GM12878 (cell line): ENCODE data around the gene DIAPH3. TPM values are rescaled to one million over a fixed set of nuclear protein-coding genes. Genes with fewer than 3 reads are reported as not detected.
A peak's percentile ranks its signal among the peaks of the same experiment; 100 is the strongest.

Experiments used
- ATAC-seq: fragments of 200-7000 bp; cut with Tn5 transposase; 3 replicates; pipeline ENCODE4 v1.9.1; 2020; ENCODE audit warnings: mild to moderate bottlenecking, moderate library complexity
- BruUV-seq: library from RNA; stranded (reverse); fragments of 400-500 nt; replicated peaks from 2 replicates; lab custom pipeline; 2021; lab: Mats Ljungman, UMichigan
- CTCF ChIA-PET: fragments of 300-600 bp; sonication (Branson Sonifier 250); formaldehyde crosslinking; extraction: SDS; loops from one replicate; lab custom pipeline; 2021; ENCODE audit warnings: inconsistent platforms; lab: Yijun Ruan, JAX
- POLR2A ChIA-PET: fragments of 350-600 bp; formaldehyde crosslinking; extraction: SDS; loops from one replicate; lab custom pipeline; 2021; ENCODE audit warnings: inconsistent platforms; lab: Charles Lee
- RAD21 ChIA-PET: fragments of 300-600 bp; sonication (Branson Sonifier 250); formaldehyde crosslinking; loops from one replicate; lab custom pipeline; 2023; ENCODE audit warnings: antibody characterized with exemption; ENCODE audit not compliant: unreplicated experiment; lab: Charles Lee
- SMC1A ChIA-PET: fragments of 300-600 bp; sonication (Branson Sonifier 250); formaldehyde crosslinking; loops from one replicate; lab custom pipeline; 2023; ENCODE audit not compliant: unreplicated experiment, uncharacterized antibody; lab: Charles Lee
- DNase-seq: peaks from one replicate; pipeline ENCODE4 v3.0.0-alpha.2; 2011; ENCODE audit warnings: low read depth, low spot score
- FAIRE-seq: peaks from 3 replicates; lab custom pipeline; 2011; peaks lifted over from hg19 to GRCh38; lab: Jason Lieb, UNC
- H2AFZ ChIP-seq: 2 replicates; pipeline ENCODE4 v1.6.0; 2011; ENCODE audit warnings: low read depth, low read length, control low read depth; ENCODE audit not compliant: control insufficient read depth
- H3K27ac ChIP-seq: 2 replicates; pipeline ENCODE4 v1.5.1; 2011; ENCODE audit warnings: control low read depth; ENCODE audit not compliant: control insufficient read depth, insufficient read depth
- H3K27me3 ChIP-seq, 2 experiments: replicated peaks in 1 of 2; 2 replicates each; pipeline versions ENCODE4 v1.6.0 to v1.6.1; 2011; ENCODE audit warnings: low read length in 1 of 2; ENCODE audit not compliant: control insufficient read depth in 2 of 2, insufficient read depth in 2 of 2
- H3K36me3 ChIP-seq, 2 experiments: 2 replicates each; pipeline ENCODE4 v1.5.1; 2011; ENCODE audit warnings: low read length in 1 of 2; ENCODE audit not compliant: control insufficient read depth in 2 of 2, insufficient read depth in 2 of 2
- H3K4me1 ChIP-seq: 2 replicates; pipeline ENCODE4 v1.6.1; 2011; ENCODE audit warnings: mild to moderate bottlenecking, low read length, moderate library complexity, mixed read lengths; ENCODE audit not compliant: control insufficient read depth, insufficient read depth
- H3K4me2 ChIP-seq: 2 replicates; pipeline ENCODE4 v1.6.0; 2011; ENCODE audit warnings: control low read depth; ENCODE audit not compliant: control insufficient read depth, insufficient read depth
- H3K4me3 ChIP-seq: fragments of 200-600 bp; sonication (generic); 2 replicates; pipeline ENCODE4 v1.5.1; 2016
- H3K79me2 ChIP-seq: 2 replicates; pipeline ENCODE4 v1.6.0; 2011; ENCODE audit warnings: low read length; ENCODE audit not compliant: control insufficient read depth, insufficient read depth
- H3K9ac ChIP-seq: 2 replicates; pipeline ENCODE4 v1.8.0; 2011; ENCODE audit warnings: low read length, control low read depth, mixed read lengths; ENCODE audit not compliant: control insufficient read depth, insufficient read depth
- H3K9me3 ChIP-seq: replicated peaks from 3 replicates; pipeline ENCODE4 v1.5.1; 2011; ENCODE audit warnings: mild to moderate bottlenecking, low read length; ENCODE audit not compliant: control insufficient read depth, insufficient read depth
- H4K20me1 ChIP-seq: 2 replicates; pipeline ENCODE4 v1.6.0; 2011; ENCODE audit not compliant: control insufficient read depth, insufficient read depth
- CTCF ChIP-seq, 3 experiments: IDR thresholded peaks in 2 of 3; conservative IDR thresholded peaks in 1 of 3; 2 replicates each; pipeline ENCODE4 v1.5.1; 2011; ENCODE audit warnings: low read depth in 3 of 3, low read length in 3 of 3, mild to moderate bottlenecking in 3 of 3, control low read depth in 2 of 3, moderate library complexity in 2 of 3, inconsistent platforms in 1 of 3, mixed read lengths in 1 of 3; ENCODE audit not compliant: control insufficient read depth in 2 of 3, insufficient read depth in 1 of 3; ENCODE audit errors: extremely low read depth in 1 of 3
- FOXM1 ChIP-seq: IDR thresholded peaks from 2 replicates; pipeline ENCODE4 v1.6.1; 2012; ENCODE audit warnings: low read depth, mild to moderate bottlenecking, inconsistent platforms, low read length, moderate library complexity
- MEF2B ChIP-seq: fragments of 450-650 bp; IDR thresholded peaks from 2 replicates; pipeline ENCODE4 v1.6.1; 2018; ENCODE audit warnings: mild to moderate bottlenecking, moderate library complexity; ENCODE audit not compliant: partially characterized antibody, poor library complexity, severe bottlenecking
- WGBS: methylation state at CpG from one replicate; pipeline ENCODE4 v1.1.6; 2016; ENCODE audit warnings: low lambda C conversion rate; ENCODE audit not compliant: insufficient replicate concordance, insufficient coverage; ENCODE audit errors: missing lambda C conversion rate; 5-methylcytosine and 5-hydroxymethylcytosine counted together
- in situ Hi-C: fragments of 300-500 bp; cut with MboI; formaldehyde crosslinking; loops from 9 replicates; pipeline ENCODE4 v1.14.3; 2018; ENCODE audit warnings: mixed read lengths
- intact Hi-C: fragments of 100-400 bp; cut with micrococcal nuclease; formaldehyde crosslinking; loops from one replicate; pipeline ENCODE4 v1.14.2; 2022; ENCODE audit not compliant: unreplicated experiment
- polyA plus RNA-seq, 11 experiments: library from polyadenylated mRNA; depleted of rRNA in 4 of 11; unstranded in 6 of 11; stranded (reverse) in 5 of 11; fragments of >200 nt; fragmentation: Nextera tagmentation in 4 of 11; fragmentation: Illumina TruSeq in 1 of 11; extraction: Ambion mirVana in 4 of 11; extraction: Trizol in 1 of 11; gene quantifications; 1 replicate in 1 of 11; 2 replicates in 10 of 11; pipeline versions ENCODE4 v1.2.1 to v1.2.3, GENCODE V29; 2011 to 2016; ENCODE audit warnings: inconsistent platforms in 2 of 11, missing spikeins in 2 of 11, low read depth in 1 of 11
- total RNA-seq, 4 experiments: library from RNA; depleted of rRNA in 3 of 4; stranded (reverse); fragments of >200 nt in 3 of 4; fragmentation: Illumina TruSeq in 1 of 4; extraction: Trizol in 1 of 4; gene quantifications; 2 replicates each; pipeline versions ENCODE4 v1.2.1 to v1.2.3, GENCODE V29; 2013 to 2021

The DIAPH3 gene
- total and polyA plus RNA-seq, 10 of the 15 experiments (the other 5 are each of a cell fraction or from before 2014, with no cell fraction given) = 10.1 to 25.2 (median 15.4) TPM

- no peak for FAIRE-seq
- in situ Hi-C loops = no loop called here
Measured at GRCh38 chr13:59747529-59747928, 416.2 kb downstream of the DIAPH3 start.

More at GRCh38 chr13:59747529-59747928, 416.2 kb downstream of the DIAPH3 start:
- Histone ChIP-seq H2AFZ (no peak overlapping the region), H4K20me1 (no peaks in the 10 kb centered on the region), H3K4me2 (no peak overlapping the region), H3K79me2 (no peaks in the 10 kb centered on the region), H3K9me3 (no peaks in the 10 kb centered on the region), H3K27ac (no peak overlapping the region), H3K27me3 (no peaks in the 10 kb centered on the region), H3K36me3 (no peaks in the 10 kb centered on the region), H3K9ac (no peak overlapping the region), H3K4me3 (no peak overlapping the region), H3K4me1 (no peaks in the 10 kb centered on the region; the same call in 1 of the 2 replicates)
- ChIA-PET RAD21 (no interaction called here), SMC1A (interaction anchor here (1.2 kb wide), 1 partner anchor 10 kb away, joined by 3 read pairs; no protein-coding TSS in a partner anchor), CTCF (no interaction called here), POLR2A (no interaction called here)
- ATAC-seq (peak; percentile 54), DNase-seq (no peak)
- 100% methylated on average over 1 of the region's 1 CpG for WGBS
- TF ChIP-seq FOXM1 (no peak), CTCF (IDR thresholded peaks at IDR 0.05 in 2 of 3, conservative IDR thresholded peaks at IDR 0.05 in 1 of 3; ENCODE audit: control insufficient read depth in 2 of 3, extremely low read depth in 1 of 3, insufficient read depth in 1 of 3, low read depth in 3 of 3, low read length in 3 of 3) (peak in 1 of 3 experiments; percentile 5; a peak in 1 of 6 replicates), MEF2B (no peak)
- BruUV-seq = no TSS peak
- intact Hi-C loops = no loop called here
